ENCODE measurements around the gene ACTRT2. TPM values are rescaled to one million over a fixed set of nuclear protein-coding genes. Genes with fewer than 3 reads are reported as not detected.

ACTRT2 gene
- total RNA-seq, 1 donor from 2014 or later = not detected

- Mint-ChIP-seq H3K36me3 (no peaks in the 10 kb centered on the region), H3K9me3 (no peaks in the 10 kb centered on the region), H3K27ac (no peak overlapping the region), H3K27me3 (peaks cover 5% of the 10 kb centered on the region), H3K4me1 (ENCODE audit: unreplicated experiment) (peaks cover 5% of the 10 kb centered on the region), H3K4me3 (no peak overlapping the region)
- no peak for TF ChIP-seq CTCF (conservative IDR thresholded peaks at IDR 0.05)
- DNase-seq (ENCODE audit: extremely low spot score, unreplicated experiment) = peak; percentile 66
Observed at GRCh38 chr1:3032371-3033039, 11.2 kb downstream of the ACTRT2 start.

- Mint-ChIP-seq H3K36me3 (no peaks in the 10 kb centered on the region), H3K9me3 (no peaks in the 10 kb centered on the region), H3K27ac (no peak overlapping the region), H3K27me3 (peaks cover 5% of the 10 kb centered on the region), H3K4me3 (no peak overlapping the region), H3K4me1 (ENCODE audit: unreplicated experiment) (peaks cover 8% of the 10 kb centered on the region)
- DNase-seq (ENCODE audit: extremely low spot score, unreplicated experiment) = no peak
- no peak for TF ChIP-seq CTCF (conservative IDR thresholded peaks at IDR 0.05)
Observed at GRCh38 chr1:3033040-3033789, 11.9 kb downstream of the ACTRT2 start.

GRCh38 chr1:3033790-3034090 is 12.5 kb downstream of the ACTRT2 start:
- no peaks in the 10 kb centered on the region for H3K9me3 Mint-ChIP-seq
- DNase-seq (ENCODE audit: extremely low spot score, unreplicated experiment) = no peak
- TF ChIP-seq CTCF (conservative IDR thresholded peaks at IDR 0.05) = no peak
- H3K4me3 Mint-ChIP-seq = no peak overlapping the region
- no peaks in the 10 kb centered on the region for H3K36me3 Mint-ChIP-seq
- H3K27me3 Mint-ChIP-seq = peaks cover 5% of the 10 kb centered on the region
- H3K4me1 Mint-ChIP-seq (ENCODE audit: unreplicated experiment) = peaks cover 8% of the 10 kb centered on the region
- no peak overlapping the region for H3K27ac Mint-ChIP-seq

- no peak overlapping the region for H3K27ac Mint-ChIP-seq
- no peaks in the 10 kb centered on the region for H3K9me3 Mint-ChIP-seq
- no peak for DNase-seq (ENCODE audit: extremely low spot score, unreplicated experiment)
Observed at GRCh38 chr1:3034162-3034561, 12.9 kb downstream of the ACTRT2 start.

More at GRCh38 chr1:3034162-3034561, 12.9 kb downstream of the ACTRT2 start:
- TF ChIP-seq CTCF (conservative IDR thresholded peaks at IDR 0.05) = no peak
- peaks cover 8% of the 10 kb centered on the region for H3K4me1 Mint-ChIP-seq (ENCODE audit: unreplicated experiment)
- H3K4me3 Mint-ChIP-seq = no peak overlapping the region
- no peaks in the 10 kb centered on the region for H3K36me3 Mint-ChIP-seq
- peaks cover 5% of the 10 kb centered on the region for H3K27me3 Mint-ChIP-seq

Measured in type B pancreatic cell (in vitro differentiated cells).